WI38 (cell line): ENCODE results near the gene DPF3.

Source experiments
- H3K4me3 ChIP-seq: 2 replicates; pipeline ENCODE4 v1.5.1; 2011; ENCODE audit warnings: low read depth, mild to moderate bottlenecking, control low read depth, low read length
- TF ChIP-seq, protein P1 (sequence below): IDR thresholded peaks from 2 replicates; pipeline ENCODE4 v1.5.1; 2012; ENCODE audit warnings: low read depth, mild to moderate bottlenecking, control low read depth, low read length

Gene DPF3

DNA sequence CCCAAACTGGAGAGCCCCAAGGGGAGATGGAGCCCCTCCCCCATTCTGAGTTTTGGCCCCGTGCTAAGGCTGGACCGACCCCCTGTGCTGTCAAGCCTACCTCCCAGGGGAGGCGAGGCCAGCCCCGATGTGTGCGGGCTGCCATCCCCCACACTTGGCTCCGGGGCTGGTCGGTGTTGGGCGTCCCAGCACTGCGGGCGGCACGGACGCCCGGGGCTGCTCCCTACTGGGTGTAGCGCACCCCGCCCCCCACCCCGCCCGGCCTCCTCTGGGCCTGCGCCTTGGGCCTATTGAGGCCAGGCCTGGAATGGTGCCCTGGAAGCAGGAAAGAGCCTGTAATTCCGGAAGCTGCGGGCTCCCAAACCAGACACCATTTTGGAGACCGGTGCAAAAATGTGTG lies 35.0 kb upstream of the DPF3 start:
- H3K4me3 ChIP-seq = no peak overlapping the region
- TF ChIP-seq, protein P1, sequence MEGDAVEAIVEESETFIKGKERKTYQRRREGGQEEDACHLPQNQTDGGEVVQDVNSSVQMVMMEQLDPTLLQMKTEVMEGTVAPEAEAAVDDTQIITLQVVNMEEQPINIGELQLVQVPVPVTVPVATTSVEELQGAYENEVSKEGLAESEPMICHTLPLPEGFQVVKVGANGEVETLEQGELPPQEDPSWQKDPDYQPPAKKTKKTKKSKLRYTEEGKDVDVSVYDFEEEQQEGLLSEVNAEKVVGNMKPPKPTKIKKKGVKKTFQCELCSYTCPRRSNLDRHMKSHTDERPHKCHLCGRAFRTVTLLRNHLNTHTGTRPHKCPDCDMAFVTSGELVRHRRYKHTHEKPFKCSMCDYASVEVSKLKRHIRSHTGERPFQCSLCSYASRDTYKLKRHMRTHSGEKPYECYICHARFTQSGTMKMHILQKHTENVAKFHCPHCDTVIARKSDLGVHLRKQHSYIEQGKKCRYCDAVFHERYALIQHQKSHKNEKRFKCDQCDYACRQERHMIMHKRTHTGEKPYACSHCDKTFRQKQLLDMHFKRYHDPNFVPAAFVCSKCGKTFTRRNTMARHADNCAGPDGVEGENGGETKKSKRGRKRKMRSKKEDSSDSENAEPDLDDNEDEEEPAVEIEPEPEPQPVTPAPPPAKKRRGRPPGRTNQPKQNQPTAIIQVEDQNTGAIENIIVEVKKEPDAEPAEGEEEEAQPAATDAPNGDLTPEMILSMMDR = no peak

DNA sequence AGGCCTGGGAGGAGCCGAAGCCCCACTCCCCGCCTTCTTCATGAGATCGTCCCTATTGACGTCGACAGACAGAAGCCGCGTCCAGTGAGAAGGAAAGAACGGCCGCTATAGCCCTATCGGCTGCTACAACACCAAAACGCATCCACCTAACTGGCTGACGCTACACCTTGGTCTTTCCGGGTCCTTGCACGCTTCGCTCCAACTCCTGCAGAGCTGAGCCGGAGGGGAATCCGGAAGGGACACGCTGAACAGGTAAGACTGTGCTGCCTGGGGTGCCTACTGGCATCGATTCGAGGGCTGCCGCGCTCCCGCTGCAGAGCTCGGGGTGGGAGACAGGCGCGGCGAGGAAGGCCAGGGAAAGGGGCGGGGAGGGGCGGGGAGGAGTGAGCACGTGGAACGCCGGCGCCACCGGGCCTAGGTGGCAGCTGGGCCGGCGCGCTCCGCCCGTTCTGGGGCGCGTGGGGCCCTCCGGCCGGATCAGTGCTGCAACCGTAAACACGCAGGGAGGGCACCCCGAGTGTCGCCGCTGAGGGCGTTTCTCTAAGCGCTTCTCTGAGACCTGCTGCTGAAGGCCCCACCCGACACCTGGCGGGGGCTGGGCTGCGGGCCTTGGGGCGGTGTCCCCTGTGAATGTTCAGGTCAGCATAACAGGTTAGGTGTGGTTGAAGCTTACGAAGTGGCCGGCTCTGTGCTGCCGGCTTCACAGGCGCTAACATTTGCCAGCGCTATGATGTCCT lies 32.6 kb upstream of the DPF3 start, which contains the start of gene DCAF4:
Gene DCAF4, plus strand, starts transcription at position 173 of the 737 bp plus-strand sequence. CDS start 11,515 bp downstream, outside the sequence.
- TF ChIP-seq, protein P1 = no peak
- peak within 1 kb of the TSS; percentile 80 for H3K4me3 ChIP-seq

DNA sequence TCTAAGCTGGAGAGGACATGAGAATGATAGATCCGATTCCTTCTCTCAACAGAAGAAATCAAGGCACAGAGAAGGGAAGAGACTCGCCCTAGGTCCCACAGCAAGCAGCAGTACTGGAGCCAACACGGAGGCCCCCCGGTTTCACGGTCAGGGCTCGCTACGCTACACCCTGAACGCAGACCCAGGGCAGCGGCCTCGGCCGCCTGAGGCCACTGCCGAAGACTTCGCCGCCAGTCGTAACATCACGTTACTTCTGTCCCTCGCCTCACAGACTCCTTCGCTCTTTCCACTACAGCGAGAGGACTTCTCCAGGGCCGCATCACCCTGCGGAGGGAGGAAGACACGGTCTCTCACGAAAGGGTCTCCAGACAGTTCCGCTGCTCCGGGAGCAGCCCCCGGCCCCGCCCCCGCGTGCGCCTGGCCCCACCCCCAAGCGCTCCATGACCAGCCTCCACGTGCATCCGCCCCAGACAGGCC lies 32.0 kb upstream of the DPF3 start:
- TF ChIP-seq, protein P1 = no peak
- peak overlapping the region; percentile 80 for H3K4me3 ChIP-seq

DNA sequence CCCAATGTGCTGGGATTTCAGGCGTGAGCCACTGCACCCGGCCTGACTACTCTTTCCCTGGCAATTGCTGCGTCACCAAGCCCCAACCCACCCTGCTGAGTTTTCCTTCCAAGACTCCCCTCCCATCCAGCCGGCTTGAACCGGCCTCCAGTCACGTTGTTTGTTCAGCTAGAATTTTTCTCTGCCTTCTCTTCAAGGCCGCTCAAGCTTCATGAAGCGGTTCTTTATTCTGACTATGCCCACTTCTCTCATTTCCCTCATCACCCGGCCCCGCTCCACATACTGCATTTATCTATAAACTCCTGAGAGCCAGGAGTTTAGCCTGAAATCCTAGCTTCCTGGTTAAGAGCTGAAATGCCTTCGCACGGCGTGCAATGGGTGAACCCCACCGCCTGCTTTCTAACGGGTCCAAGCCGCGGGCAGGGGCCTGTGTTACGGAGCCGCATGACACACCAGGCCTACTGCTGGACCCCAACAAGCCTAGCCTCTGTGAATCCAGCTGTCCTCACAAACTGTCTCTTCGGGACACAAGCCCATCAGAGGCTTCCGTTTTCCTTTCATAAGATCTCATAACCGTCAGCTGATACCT lies 31.4 kb upstream of the DPF3 start:
- TF ChIP-seq, protein P1 = no peak

DNA sequence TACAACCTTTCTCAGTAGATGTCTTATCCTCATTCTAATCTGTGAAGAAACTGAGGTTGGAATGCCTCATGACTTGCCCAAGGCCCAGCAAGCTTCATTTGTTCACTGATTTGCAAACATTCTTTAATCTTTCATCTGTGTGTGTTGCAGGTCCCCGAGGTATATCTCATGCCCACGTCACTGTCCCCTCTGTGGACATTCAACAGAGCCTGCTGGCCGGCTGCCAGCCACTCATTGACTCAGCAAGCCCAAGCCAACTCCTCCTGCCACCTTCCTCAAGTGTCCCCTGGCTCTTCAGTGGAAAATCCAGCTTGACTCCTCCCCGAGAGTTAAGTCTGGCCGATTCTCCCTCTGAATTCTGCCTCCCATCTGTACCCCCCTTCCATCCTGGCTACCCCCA lies 30.4 kb upstream of the DPF3 start:
- no peak overlapping the region for H3K4me3 ChIP-seq
- TF ChIP-seq, protein P1 = no peak

More for the DNA sequence above, 31.4 kb upstream of the DPF3 start:
- H3K4me3 ChIP-seq = peak overlapping the region; percentile 80

DNA sequence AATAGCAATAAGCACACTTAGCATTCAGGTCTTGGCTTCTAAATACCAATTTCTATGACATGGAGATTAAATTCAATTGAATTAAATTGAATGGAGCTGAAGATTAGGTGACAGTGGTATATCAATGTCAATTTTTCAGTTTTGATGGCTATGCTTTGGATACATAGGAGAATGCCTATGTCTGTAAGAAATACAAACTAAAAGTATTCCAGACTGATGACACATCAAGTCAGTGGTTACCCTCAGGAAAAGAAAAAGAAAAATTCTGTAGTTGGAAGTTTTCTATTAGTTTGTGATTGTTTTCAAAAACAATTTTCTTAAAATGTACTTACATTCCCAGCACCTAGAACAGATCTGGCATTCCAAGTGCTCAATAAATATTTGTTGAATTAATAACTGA lies 27.5 kb upstream of the DPF3 start:
- TF ChIP-seq, protein P1 = no peak
- H3K4me3 ChIP-seq = no peak overlapping the region

DNA sequence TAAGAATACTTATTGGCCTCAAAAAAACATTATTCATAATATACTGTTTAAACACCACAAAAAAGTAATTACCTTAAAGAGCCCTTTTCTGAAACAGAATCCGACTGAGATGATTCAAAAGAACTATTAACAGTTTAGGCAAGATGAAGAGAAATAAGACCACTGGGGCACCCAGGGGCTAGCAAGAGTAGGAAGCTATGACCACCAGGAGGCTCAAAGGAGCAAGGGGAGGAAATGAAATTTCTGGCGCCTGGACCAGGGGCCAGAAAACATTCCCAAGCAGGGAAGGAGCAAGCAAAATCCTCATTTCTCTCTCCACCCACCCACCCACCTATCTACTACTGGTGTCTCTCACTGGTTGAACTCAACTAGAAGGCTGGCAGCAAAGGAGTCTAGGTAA lies 26.1 kb upstream of the DPF3 start:
- H3K4me3 ChIP-seq = no peak overlapping the region
- TF ChIP-seq, protein P1 = no peak
